Right atrium auricular region (tissue), 2 donors: ENCODE results near the gene POU2F3. TPM values are rescaled to one million over a fixed set of nuclear protein-coding genes. Genes with fewer than 3 reads are reported as not detected.
A peak's percentile ranks its signal among the peaks of the same experiment; 100 is the strongest.

Experiments used
- DNase-seq: peaks from one replicate; pipeline ENCODE4 v3.0.0-alpha.2; 2019; ENCODE audit warnings: low spot score
- H3K27ac ChIP-seq, 2 donors: fragments of 200-600 bp; sonication (generic); 1 replicate in 1 of 2; 2 replicates in 1 of 2; pipeline ENCODE4 v1.5.1; 2016 to 2019
- H3K27me3 ChIP-seq, 2 donors: fragments of 200-600 bp; sonication (generic); one replicate each; pipeline versions ENCODE4 v1.5.1 to v1.6.0; 2017 to 2019
- H3K36me3 ChIP-seq: fragments of 200-600 bp; sonication (generic); one replicate; pipeline ENCODE4 v1.5.1; 2016
- H3K4me1 ChIP-seq, 2 donors: fragments of 200-600 bp; sonication (generic); one replicate each; pipeline versions ENCODE4 v1.5.1 to v1.6.0; 2017 to 2019
- H3K4me3 ChIP-seq, 2 donors: fragments of 200-600 bp; sonication (generic); 1 replicate in 1 of 2; 2 replicates in 1 of 2; pipeline ENCODE4 v1.5.1; 2017 to 2019; ENCODE audit warnings: mild to moderate bottlenecking in 1 of 2, moderate library complexity in 1 of 2
- H3K9me3 ChIP-seq, 2 donors: fragments of 200-600 bp; sonication (generic); one replicate each; pipeline ENCODE4 v1.5.1; 2019
- total RNA-seq, 2 donors: library from RNA; depleted of rRNA; stranded (reverse); fragments of >200 nt; gene quantifications; one replicate each; pipeline ENCODE4 v1.1.0, GENCODE V29; 2016
- TF ChIP-seq, protein P1 (sequence below), 2 donors: fragments of 200-600 bp; sonication (generic); IDR thresholded peaks; one replicate each; pipeline ENCODE4 v1.5.1; 2019; ENCODE audit warnings: antibody characterized with exemption in 2 of 2

Gene POU2F3
- total RNA-seq, 2 donors from 2014 or later: not detected

DNA sequence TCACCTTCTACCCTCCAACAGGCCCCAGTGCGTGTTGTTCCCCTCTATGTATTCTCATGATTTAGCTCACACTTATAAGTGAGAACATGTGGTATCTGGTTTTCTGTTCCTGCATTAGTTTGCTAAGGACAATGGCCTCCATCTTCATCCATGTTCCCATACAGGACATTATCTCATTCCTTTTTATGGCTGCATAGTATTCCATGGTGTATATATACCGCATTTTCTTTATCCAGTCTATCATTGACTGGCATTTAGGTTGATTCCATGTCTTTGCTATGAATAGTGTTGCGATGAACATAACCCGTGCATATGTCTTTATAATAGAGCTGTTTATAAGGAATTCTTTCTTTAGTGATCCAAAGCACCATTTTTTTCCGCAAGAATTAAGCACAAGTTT is 56.6 kb downstream of the POU2F3 start:
- Histone ChIP-seq H3K9me3 (no peaks in the 10 kb centered on the region), H3K4me1 (peaks cover 0 to 4% of the 10 kb centered on the region in 2 donors), H3K4me3 (no peak overlapping the region), H3K27ac (no peak overlapping the region), H3K36me3 (no peaks in the 10 kb centered on the region), H3K27me3 (no peaks in the 10 kb centered on the region)
- DNase-seq: no peak
- TF ChIP-seq, protein P1, sequence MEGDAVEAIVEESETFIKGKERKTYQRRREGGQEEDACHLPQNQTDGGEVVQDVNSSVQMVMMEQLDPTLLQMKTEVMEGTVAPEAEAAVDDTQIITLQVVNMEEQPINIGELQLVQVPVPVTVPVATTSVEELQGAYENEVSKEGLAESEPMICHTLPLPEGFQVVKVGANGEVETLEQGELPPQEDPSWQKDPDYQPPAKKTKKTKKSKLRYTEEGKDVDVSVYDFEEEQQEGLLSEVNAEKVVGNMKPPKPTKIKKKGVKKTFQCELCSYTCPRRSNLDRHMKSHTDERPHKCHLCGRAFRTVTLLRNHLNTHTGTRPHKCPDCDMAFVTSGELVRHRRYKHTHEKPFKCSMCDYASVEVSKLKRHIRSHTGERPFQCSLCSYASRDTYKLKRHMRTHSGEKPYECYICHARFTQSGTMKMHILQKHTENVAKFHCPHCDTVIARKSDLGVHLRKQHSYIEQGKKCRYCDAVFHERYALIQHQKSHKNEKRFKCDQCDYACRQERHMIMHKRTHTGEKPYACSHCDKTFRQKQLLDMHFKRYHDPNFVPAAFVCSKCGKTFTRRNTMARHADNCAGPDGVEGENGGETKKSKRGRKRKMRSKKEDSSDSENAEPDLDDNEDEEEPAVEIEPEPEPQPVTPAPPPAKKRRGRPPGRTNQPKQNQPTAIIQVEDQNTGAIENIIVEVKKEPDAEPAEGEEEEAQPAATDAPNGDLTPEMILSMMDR (IDR thresholded peaks at IDR 0.05): no peak

DNA sequence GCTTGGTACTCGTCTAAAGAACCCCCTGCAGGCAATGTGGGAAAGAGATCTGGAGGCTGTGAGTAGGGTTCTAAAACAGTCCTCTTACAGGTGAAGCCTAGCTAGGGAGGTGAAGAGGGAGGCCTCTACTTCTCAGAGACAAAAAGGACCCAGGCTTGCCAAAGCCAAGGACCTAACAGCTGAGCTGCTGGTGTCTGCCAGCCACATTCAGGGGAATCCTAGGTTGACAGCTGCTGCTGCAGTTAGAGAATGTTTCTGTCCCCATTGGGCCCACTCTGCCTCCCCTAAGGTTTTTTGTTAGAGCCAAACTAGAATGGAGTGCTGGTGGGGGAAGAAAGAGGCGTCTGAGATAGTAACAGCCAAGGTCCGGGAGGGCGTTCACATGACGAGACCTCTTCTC is 58.5 kb downstream of the POU2F3 start:
- DNase-seq: no peak
- Histone ChIP-seq H3K9me3 (no peaks in the 10 kb centered on the region), H3K27me3 (no peaks in the 10 kb centered on the region), H3K4me1 (peaks cover 0 to 4% of the 10 kb centered on the region in 2 donors), H3K4me3 (no peak overlapping the region), H3K36me3 (no peaks in the 10 kb centered on the region), H3K27ac (no peak overlapping the region)
- TF ChIP-seq, protein P1 (IDR thresholded peaks at IDR 0.05): no peak

DNA sequence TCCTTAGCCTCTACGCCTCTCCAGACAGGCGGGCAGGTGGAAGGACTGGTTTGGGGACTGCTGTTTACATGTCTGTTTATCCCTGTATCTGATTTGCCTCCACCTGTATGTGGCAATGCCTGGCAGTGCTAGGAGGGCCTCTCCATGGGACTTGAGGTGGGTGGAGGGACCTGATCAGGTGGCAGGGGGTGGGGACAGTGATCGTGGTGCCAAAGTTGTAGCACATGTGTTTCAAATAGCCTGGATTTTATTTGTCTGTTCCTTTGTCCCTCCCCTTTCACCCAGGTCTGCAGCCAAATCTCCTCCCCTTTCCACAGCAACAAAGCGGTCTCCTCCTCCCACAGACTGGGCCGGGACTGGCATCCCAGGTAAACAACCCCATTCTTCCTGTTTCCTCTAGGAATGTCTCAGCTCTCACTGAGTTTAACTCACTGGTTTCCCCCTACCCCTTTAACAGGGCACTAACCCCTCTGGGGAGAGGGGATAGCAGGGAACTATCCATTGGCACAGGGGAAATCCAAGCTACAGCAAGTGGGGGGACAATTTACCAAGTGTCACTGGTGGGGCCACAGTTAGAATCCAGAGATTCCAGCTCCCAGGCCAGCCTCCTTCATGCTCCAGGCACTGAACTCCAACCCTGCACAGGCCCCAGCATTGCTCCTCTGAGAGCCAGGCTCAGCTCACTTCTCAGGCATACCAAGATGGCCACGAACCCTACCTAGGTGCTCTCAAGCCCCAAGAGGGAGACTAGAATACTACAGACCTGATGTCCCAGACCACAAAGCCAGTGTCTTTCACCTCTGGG is 62.3 kb downstream of the POU2F3 start:
- no peak for DNase-seq
- no peaks in the 10 kb centered on the region for H3K36me3 ChIP-seq
- H3K4me1 ChIP-seq: peaks cover 0 to 9% of the 10 kb centered on the region in 2 donors
- no peaks in the 10 kb centered on the region for H3K9me3 ChIP-seq
- TF ChIP-seq, protein P1 (IDR thresholded peaks at IDR 0.05): no peak
- H3K27me3 ChIP-seq: no peaks in the 10 kb centered on the region
- H3K27ac ChIP-seq: no peak overlapping the region
- H3K4me3 ChIP-seq: no peak overlapping the region

DNA sequence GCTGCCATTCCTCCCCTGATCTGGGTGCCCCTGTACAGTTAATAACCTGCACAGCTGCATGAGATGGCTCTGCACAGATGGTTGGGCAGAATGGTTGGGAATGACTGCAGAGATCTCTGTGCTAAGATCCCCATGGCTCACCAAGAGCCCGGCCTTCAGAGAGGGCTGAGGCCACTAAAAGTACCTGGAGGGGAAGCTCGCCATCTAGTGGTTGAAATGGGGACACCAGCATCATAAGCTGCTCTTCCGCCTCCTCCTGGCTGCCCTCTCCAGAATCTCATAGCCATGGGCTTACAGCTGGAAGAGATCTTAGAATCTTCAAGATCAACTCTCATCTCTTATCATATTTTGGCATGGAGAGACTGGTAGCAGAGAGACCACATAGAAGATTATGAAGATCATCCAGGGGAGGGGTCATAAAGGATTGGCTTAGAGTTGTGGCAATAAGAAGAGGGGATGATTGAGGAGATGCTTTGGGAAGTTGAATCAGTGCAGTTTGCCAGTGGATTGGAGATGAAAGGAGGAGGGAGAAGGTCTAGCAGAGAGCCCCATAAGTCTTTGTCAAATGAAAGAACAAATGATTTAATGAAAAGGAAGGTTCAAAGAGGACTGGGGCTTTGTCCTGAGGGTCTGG is 63.2 kb downstream of the POU2F3 start:
- H3K4me1 ChIP-seq: peaks cover 0 to 9% of the 10 kb centered on the region in 2 donors
- no peak overlapping the region for H3K4me3 ChIP-seq
- H3K27me3 ChIP-seq: no peaks in the 10 kb centered on the region
- TF ChIP-seq, protein P1 (IDR thresholded peaks at IDR 0.05): peak; percentile 94 to 95
- no peaks in the 10 kb centered on the region for H3K9me3 ChIP-seq
- DNase-seq: no peak
- no peaks in the 10 kb centered on the region for H3K36me3 ChIP-seq
- no peak overlapping the region for H3K27ac ChIP-seq

DNA sequence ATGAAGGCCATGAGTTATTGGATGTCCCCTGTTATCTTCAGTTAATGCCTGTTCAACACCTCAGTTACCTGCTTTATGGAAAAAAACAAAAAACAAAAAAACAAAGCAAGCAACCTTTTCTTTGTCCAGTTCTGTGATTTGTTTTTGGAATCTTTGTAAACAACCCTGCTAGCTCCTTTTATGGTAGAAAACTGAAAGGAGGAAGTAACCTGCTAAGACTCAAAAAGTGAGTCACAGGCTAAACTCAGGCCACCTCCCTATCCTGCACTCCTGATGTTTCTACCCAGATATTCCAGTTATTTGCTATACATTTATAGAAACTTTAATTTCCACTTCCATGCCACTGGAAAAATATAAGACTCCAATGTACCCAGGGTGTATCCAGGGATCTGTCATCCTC is 64.6 kb downstream of the POU2F3 start:
- Histone ChIP-seq H3K36me3 (no peaks in the 10 kb centered on the region), H3K9me3 (no peaks in the 10 kb centered on the region), H3K4me1 (peaks cover 0 to 8% of the 10 kb centered on the region in 2 donors), H3K27me3 (no peaks in the 10 kb centered on the region), H3K4me3 (no peak overlapping the region), H3K27ac (no peak overlapping the region)
- TF ChIP-seq, protein P1 (IDR thresholded peaks at IDR 0.05): no peak
- no peak for DNase-seq
